HG02571 (cell line): ENCODE measurements around the gene NDUFAF2.
"Not testable (repeated sequence)": the region's sequence is repeated elsewhere in the genome, so short reads cannot be mapped to it uniquely, and the experiment has no call there.

ENCODE experiments used
- ATAC-seq: cut with Tn5 transposase; IDR thresholded peaks from one replicate; pipeline ENCODE4 v1.9.1; 2021; ENCODE audit warnings: mild to moderate bottlenecking, moderate library complexity; ENCODE audit not compliant: unreplicated experiment

NDUFAF2 gene

GRCh38 chr5:61167382-61167781 is 222.4 kb downstream of the NDUFAF2 start:
- ATAC-seq = no peak

- no peak for ATAC-seq
These were observed 223.9 kb downstream of the NDUFAF2 start for GRCh38 chr5:61168951-61169350.

GRCh38 chr5:61171479-61171878 is 226.5 kb downstream of the NDUFAF2 start:
- ATAC-seq = no peak

- no peak for ATAC-seq
These were observed 231.6 kb downstream of the NDUFAF2 start for GRCh38 chr5:61176631-61177030.

- no peak for ATAC-seq
These were observed 232.1 kb downstream of the NDUFAF2 start for GRCh38 chr5:61177070-61177469.

- ATAC-seq = peak; percentile 94
These were observed 232.7 kb downstream of the NDUFAF2 start for GRCh38 chr5:61177716-61178115.

- no peak for ATAC-seq
These were observed 233.7 kb downstream of the NDUFAF2 start for GRCh38 chr5:61178702-61179101.

GRCh38 chr5:61180886-61181285 is 235.9 kb downstream of the NDUFAF2 start:
- ATAC-seq = no peak

- no peak for ATAC-seq
These were observed 237.4 kb downstream of the NDUFAF2 start for GRCh38 chr5:61182449-61182848.

GRCh38 chr5:61183538-61183937 is 238.5 kb downstream of the NDUFAF2 start:
- ATAC-seq = no peak

GRCh38 chr5:61184708-61185107 is 239.7 kb downstream of the NDUFAF2 start:
- no peak for ATAC-seq

- ATAC-seq = no peak
These were observed 241.6 kb downstream of the NDUFAF2 start for GRCh38 chr5:61186634-61187033.

GRCh38 chr5:61187352-61187751 is 242.3 kb downstream of the NDUFAF2 start:
- ATAC-seq = not testable (repeated sequence)

- not testable (repeated sequence) for ATAC-seq
These were observed 242.8 kb downstream of the NDUFAF2 start for GRCh38 chr5:61187826-61188225.

GRCh38 chr5:61198606-61199005 is 253.6 kb downstream of the NDUFAF2 start:
- no peak for ATAC-seq

GRCh38 chr5:61200582-61201155 is 255.7 kb downstream of the NDUFAF2 start:
- peak; percentile 74 for ATAC-seq

GRCh38 chr5:61202213-61202612 is 257.2 kb downstream of the NDUFAF2 start:
- ATAC-seq = no peak
